Measurements from ENCODE around the gene ATRNL1. TPM values are rescaled to one million over a fixed set of nuclear protein-coding genes. Genes with fewer than 3 reads are reported as not detected.

ATRNL1 gene
- total RNA-seq, 1 donor from 2014 or later = 16.4 TPM

DNA sequence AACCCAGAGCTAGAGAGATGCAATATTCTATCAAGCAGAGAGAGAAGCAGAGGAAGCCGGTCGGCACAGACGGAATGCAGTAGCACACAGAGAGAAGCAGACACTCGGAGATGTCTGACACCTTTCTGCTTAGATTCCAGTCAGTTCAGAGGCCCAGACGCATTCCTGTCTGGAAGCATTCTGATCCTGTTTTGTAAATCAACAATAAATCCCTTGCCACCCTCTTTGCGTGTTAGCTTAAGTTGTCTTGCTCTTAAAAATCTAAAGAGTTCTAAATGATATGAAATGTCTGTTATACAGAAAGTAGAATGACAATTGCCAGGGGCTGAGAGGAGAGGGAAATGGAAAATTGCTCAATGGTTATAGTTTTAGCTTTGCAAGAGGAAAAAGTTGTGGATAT, 27.4 kb upstream of the ATRNL1 start:
- H3K79me2 ChIP-seq (ENCODE audit: low read depth) = no peaks in the 10 kb centered on the region
- H3K27me3 ChIP-seq = no peaks in the 10 kb centered on the region
- no peak for TF ChIP-seq EZH2phosphoT487 (IDR thresholded peaks at IDR 0.05)
- no peak overlapping the region for H3K27ac ChIP-seq
- H3K4me3 ChIP-seq = no peak overlapping the region
- no peaks in the 10 kb centered on the region for H3K9me3 ChIP-seq (ENCODE audit: low read depth)
- no peak overlapping the region for H2AFZ ChIP-seq (replicated peaks)
- no peak overlapping the region for H3K9ac ChIP-seq
- H3K36me3 ChIP-seq = no peaks in the 10 kb centered on the region
- H3F3A ChIP-seq (ENCODE audit: low read depth) = no peaks in the 10 kb centered on the region
- Mint-ChIP-seq H3K27ac (no peak overlapping the region), H3K4me1 (peaks cover 4% of the 10 kb centered on the region), H3K27me3 (ENCODE audit: insufficient read depth, low read depth) (peaks cover 3% of the 10 kb centered on the region), H3K36me3 (no peaks in the 10 kb centered on the region), H3K9me3 (peaks cover 3% of the 10 kb centered on the region), H3K4me3 (no peak overlapping the region)
- H3K4me1 ChIP-seq = no peaks in the 10 kb centered on the region
- DNase-seq (ENCODE audit: low spot score) = no peak
- no peak overlapping the region for H3K4me2 ChIP-seq
- no peaks in the 10 kb centered on the region for H4K20me1 ChIP-seq (ENCODE audit: low read depth)

DNA sequence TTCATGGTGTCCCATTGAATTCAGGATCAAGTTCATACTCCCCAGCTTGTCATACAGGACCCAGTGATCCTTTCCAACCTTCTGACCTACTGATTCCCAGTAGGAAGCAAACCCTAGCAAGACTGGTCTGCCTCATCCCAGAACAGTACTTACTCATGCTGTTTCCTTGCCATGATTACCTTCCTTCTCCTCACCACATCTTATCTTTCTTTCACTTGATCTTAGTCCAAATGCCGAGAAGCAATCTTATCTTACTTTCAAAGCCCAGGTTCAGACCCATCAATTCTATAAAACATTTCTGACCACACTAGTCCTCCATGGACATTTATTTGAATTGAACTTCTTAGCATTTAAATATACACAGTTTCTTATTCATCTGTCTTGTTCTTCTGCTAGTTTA, 26.6 kb upstream of the ATRNL1 start:
- H3K9me3 ChIP-seq (ENCODE audit: low read depth) = no peaks in the 10 kb centered on the region
- Mint-ChIP-seq H3K9me3 (no peaks in the 10 kb centered on the region), H3K27me3 (ENCODE audit: insufficient read depth, low read depth) (peaks cover 3% of the 10 kb centered on the region), H3K4me3 (no peak overlapping the region), H3K27ac (no peak overlapping the region), H3K36me3 (no peaks in the 10 kb centered on the region), H3K4me1 (peaks cover 4% of the 10 kb centered on the region)
- H3K36me3 ChIP-seq = no peaks in the 10 kb centered on the region
- no peak for TF ChIP-seq EZH2 (IDR thresholded peaks at IDR 0.05)
- TF ChIP-seq, protein P1, sequence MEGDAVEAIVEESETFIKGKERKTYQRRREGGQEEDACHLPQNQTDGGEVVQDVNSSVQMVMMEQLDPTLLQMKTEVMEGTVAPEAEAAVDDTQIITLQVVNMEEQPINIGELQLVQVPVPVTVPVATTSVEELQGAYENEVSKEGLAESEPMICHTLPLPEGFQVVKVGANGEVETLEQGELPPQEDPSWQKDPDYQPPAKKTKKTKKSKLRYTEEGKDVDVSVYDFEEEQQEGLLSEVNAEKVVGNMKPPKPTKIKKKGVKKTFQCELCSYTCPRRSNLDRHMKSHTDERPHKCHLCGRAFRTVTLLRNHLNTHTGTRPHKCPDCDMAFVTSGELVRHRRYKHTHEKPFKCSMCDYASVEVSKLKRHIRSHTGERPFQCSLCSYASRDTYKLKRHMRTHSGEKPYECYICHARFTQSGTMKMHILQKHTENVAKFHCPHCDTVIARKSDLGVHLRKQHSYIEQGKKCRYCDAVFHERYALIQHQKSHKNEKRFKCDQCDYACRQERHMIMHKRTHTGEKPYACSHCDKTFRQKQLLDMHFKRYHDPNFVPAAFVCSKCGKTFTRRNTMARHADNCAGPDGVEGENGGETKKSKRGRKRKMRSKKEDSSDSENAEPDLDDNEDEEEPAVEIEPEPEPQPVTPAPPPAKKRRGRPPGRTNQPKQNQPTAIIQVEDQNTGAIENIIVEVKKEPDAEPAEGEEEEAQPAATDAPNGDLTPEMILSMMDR (IDR thresholded peaks at IDR 0.05) = no peak
- no peak for TF ChIP-seq EZH2phosphoT487 (IDR thresholded peaks at IDR 0.05)
- no peaks in the 10 kb centered on the region for H3F3A ChIP-seq (ENCODE audit: low read depth)
- H3K27ac ChIP-seq = no peak overlapping the region
- no peak overlapping the region for H2AFZ ChIP-seq (replicated peaks)
- DNase-seq (ENCODE audit: low spot score) = no peak
- H3K9ac ChIP-seq = no peak overlapping the region
- no peaks in the 10 kb centered on the region for H4K20me1 ChIP-seq (ENCODE audit: low read depth)
- H3K79me2 ChIP-seq (ENCODE audit: low read depth) = no peaks in the 10 kb centered on the region
- H3K4me3 ChIP-seq = no peak overlapping the region
- no peak overlapping the region for H3K4me2 ChIP-seq
- H3K27me3 ChIP-seq = no peaks in the 10 kb centered on the region
- no peaks in the 10 kb centered on the region for H3K4me1 ChIP-seq

DNA sequence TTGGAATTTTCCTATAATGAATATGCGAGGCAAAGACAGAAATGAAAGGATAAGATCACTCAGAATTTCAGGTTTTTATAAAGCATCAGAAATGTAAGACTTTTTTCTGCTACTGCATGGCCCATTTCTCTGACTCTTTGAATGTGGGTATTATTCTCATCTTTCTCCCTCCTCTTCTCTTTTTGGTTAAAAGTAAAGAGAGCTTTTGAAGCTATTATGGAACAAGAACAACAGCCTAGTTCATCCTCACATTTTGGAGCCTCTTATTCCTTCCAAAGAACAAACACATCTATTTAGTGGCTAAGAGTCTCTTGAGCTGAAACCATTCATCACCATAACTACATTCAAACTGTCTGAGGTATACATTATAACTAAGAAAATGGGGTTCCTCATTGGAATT, 19.4 kb upstream of the ATRNL1 start:
- H3K9me3 Mint-ChIP-seq = peaks cover 3% of the 10 kb centered on the region

DNA sequence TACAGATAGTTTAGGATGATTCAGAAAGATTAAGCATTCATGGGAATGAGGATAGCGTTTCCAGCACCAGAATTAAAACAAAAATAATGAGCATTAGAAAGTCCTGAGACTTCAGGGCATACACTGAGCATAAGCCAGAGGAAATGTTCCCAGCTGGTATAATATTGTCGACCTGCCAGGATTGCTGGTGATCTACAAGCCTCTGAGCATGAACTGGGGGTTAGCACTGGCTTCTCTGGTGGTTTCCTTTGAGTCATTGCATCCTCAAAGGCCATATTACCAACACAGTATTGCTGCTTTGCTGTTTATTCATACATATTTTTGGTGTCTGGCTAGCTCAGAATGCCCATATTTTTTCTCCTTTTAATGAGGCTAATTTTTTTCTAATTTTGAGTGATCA, 10.7 kb upstream of the ATRNL1 start:
- Histone ChIP-seq H4K20me1 (ENCODE audit: low read depth) (no peaks in the 10 kb centered on the region), H3F3A (ENCODE audit: low read depth) (no peaks in the 10 kb centered on the region), H3K27me3 (no peaks in the 10 kb centered on the region), H3K27ac (no peak overlapping the region), H3K4me2 (no peak overlapping the region), H2AFZ (replicated peaks) (no peak overlapping the region), H3K4me1 (no peaks in the 10 kb centered on the region), H3K36me3 (no peaks in the 10 kb centered on the region), H3K79me2 (ENCODE audit: low read depth) (no peaks in the 10 kb centered on the region), H3K9me3 (ENCODE audit: low read depth) (no peaks in the 10 kb centered on the region), H3K9ac (no peak overlapping the region), H3K4me3 (no peak overlapping the region)
- Mint-ChIP-seq H3K4me1 (no peaks in the 10 kb centered on the region), H3K9me3 (peaks cover 20% of the 10 kb centered on the region), H3K36me3 (no peaks in the 10 kb centered on the region), H3K4me3 (no peak overlapping the region), H3K27ac (no peak overlapping the region), H3K27me3 (ENCODE audit: insufficient read depth, low read depth) (no peaks in the 10 kb centered on the region)
- DNase-seq (ENCODE audit: low spot score) = no peak
- TF ChIP-seq, protein P1 (IDR thresholded peaks at IDR 0.05) = no peak
- TF ChIP-seq EZH2 (IDR thresholded peaks at IDR 0.05) = no peak
- no peak for TF ChIP-seq EZH2phosphoT487 (IDR thresholded peaks at IDR 0.05)

More for the DNA sequence above, 19.4 kb upstream of the ATRNL1 start:
- no peaks in the 10 kb centered on the region for H3K27me3 Mint-ChIP-seq (ENCODE audit: insufficient read depth, low read depth)
- Histone ChIP-seq H3K9me3 (ENCODE audit: low read depth) (no peaks in the 10 kb centered on the region), H2AFZ (replicated peaks) (no peak overlapping the region), H4K20me1 (ENCODE audit: low read depth) (no peaks in the 10 kb centered on the region), H3K9ac (no peak overlapping the region), H3K4me3 (no peak overlapping the region), H3K36me3 (no peaks in the 10 kb centered on the region), H3F3A (ENCODE audit: low read depth) (no peaks in the 10 kb centered on the region), H3K27ac (no peak overlapping the region), H3K4me1 (no peaks in the 10 kb centered on the region), H3K27me3 (no peaks in the 10 kb centered on the region), H3K79me2 (ENCODE audit: low read depth) (no peaks in the 10 kb centered on the region), H3K4me2 (no peak overlapping the region)
- peaks cover 4% of the 10 kb centered on the region for H3K4me1 Mint-ChIP-seq
- TF ChIP-seq EZH2 (IDR thresholded peaks at IDR 0.05) = no peak
- TF ChIP-seq, protein P1 (IDR thresholded peaks at IDR 0.05) = no peak
- H3K27ac Mint-ChIP-seq = no peak overlapping the region
- no peak for DNase-seq (ENCODE audit: low spot score)
- H3K4me3 Mint-ChIP-seq = no peak overlapping the region
- no peaks in the 10 kb centered on the region for H3K36me3 Mint-ChIP-seq
